Keratinocyte (primary cell): ENCODE data around the gene C22orf31.

Experiments used
- CTCF ChIP-seq, 3 experiments: IDR thresholded peaks in 1 of 3; conservative IDR thresholded peaks in 1 of 3; optimal IDR thresholded peaks in 1 of 3; 2 replicates in 2 of 3; 3 replicates in 1 of 3; pipeline versions ENCODE3 to v1.5.1; 2011; ENCODE audit warnings: low read length in 3 of 3, mild to moderate bottlenecking in 3 of 3, moderate library complexity in 2 of 3, control low read depth in 1 of 3, inconsistent platforms in 1 of 3; ENCODE audit not compliant: insufficient read depth in 2 of 3; ENCODE audit errors: extremely low read depth in 1 of 3
- EZH2 ChIP-seq: IDR thresholded peaks from one replicate; pipeline ENCODE4 v1.6.1; 2012; ENCODE audit warnings: inconsistent platforms, mild to moderate bottlenecking, low read length, moderate library complexity

GRCh38 chr22:29029202-29030000, 32.2 kb downstream of the C22orf31 start:
- TF ChIP-seq CTCF (optimal IDR thresholded peaks at IDR 0.05 in 1 of 3, IDR thresholded peaks at IDR 0.05 in 1 of 3, conservative IDR thresholded peaks at IDR 0.05 in 1 of 3; ENCODE audit: extremely low read depth in 1 of 3, insufficient read depth in 2 of 3, low read length in 3 of 3) (no peak), EZH2 (no peak)
